Head of caudate nucleus (tissue), 42 donors: Measurements from ENCODE around the gene ABCC8.
"Not testable (repeated sequence)": the region's sequence is repeated elsewhere in the genome, so short reads cannot be mapped to it uniquely, and the experiment has no call there.

Source experiments
- DNase-seq, 42 donors: peaks; one replicate each; pipeline versions ENCODE4 v3.0.0 to v3.0.0-alpha.2; 2020 to 2021; ENCODE audit warnings: mixed read lengths in 7 of 42
- intact Hi-C: fragments of 100-400 bp; cut with DNase I; formaldehyde crosslinking; loops from one replicate; pipeline ENCODE4 v1.15.0; 2022

The ABCC8 gene

GRCh38 chr11:17443926-17444690, 32.5 kb downstream of the ABCC8 start:
- peak in 16 of 42 donors; percentile 10 to 76 (median 30) for DNase-seq
- intact Hi-C loops = no loop called here

GRCh38 chr11:17443423-17443822, 33.2 kb downstream of the ABCC8 start:
- DNase-seq = no peak
- intact Hi-C loops = no loop called here

GRCh38 chr11:17443000-17443399, 33.6 kb downstream of the ABCC8 start:
- intact Hi-C loops = no loop called here
- no peak for DNase-seq

GRCh38 chr11:17439316-17439782, 37.3 kb downstream of the ABCC8 start:
- intact Hi-C loops = no loop called here
- DNase-seq = no peak

GRCh38 chr11:17437366-17437765, 39.3 kb downstream of the ABCC8 start:
- no peak for DNase-seq
- intact Hi-C loops = no loop called here

GRCh38 chr11:17434108-17434507, 42.5 kb downstream of the ABCC8 start:
- intact Hi-C loops = no loop called here
- DNase-seq = no peak

- no peak for DNase-seq
- intact Hi-C loops = no loop called here
Measured at GRCh38 chr11:17432002-17432401, 44.6 kb downstream of the ABCC8 start.

GRCh38 chr11:17431139-17431538, 45.5 kb downstream of the ABCC8 start:
- intact Hi-C loops = no loop called here
- no peak for DNase-seq

- no peak for DNase-seq
- intact Hi-C loops = no loop called here
Measured at GRCh38 chr11:17430616-17431015, 46.0 kb downstream of the ABCC8 start.

- no peak for DNase-seq
- intact Hi-C loops = no loop called here
Measured at GRCh38 chr11:17428925-17429324, 47.7 kb downstream of the ABCC8 start.

GRCh38 chr11:17428261-17428660, 48.4 kb downstream of the ABCC8 start:
- intact Hi-C loops = no loop called here
- DNase-seq = no peak

GRCh38 chr11:17426233-17426632, 50.4 kb downstream of the ABCC8 start:
- DNase-seq, intact Hi-C loops: not testable (repeated sequence)

GRCh38 chr11:17423533-17424310, 52.9 kb downstream of the ABCC8 start:
- intact Hi-C loops = no loop called here
- DNase-seq = peak in 39 of 42 donors; percentile 19 to 87 (median 60)

GRCh38 chr11:17421781-17422180, 54.9 kb downstream of the ABCC8 start:
- intact Hi-C loops = no loop called here
- no peak for DNase-seq

- DNase-seq = no peak
- intact Hi-C loops = no loop called here
Measured at GRCh38 chr11:17418444-17419081, 58.1 kb downstream of the ABCC8 start.

- no peak for DNase-seq
- intact Hi-C loops = no loop called here
Measured at GRCh38 chr11:17416492-17416891, 60.2 kb downstream of the ABCC8 start.

- no peak for DNase-seq
- intact Hi-C loops = no loop called here
Measured at GRCh38 chr11:17415523-17416104, 61.0 kb downstream of the ABCC8 start.

- intact Hi-C loops = no loop called here
- no peak for DNase-seq
Measured at GRCh38 chr11:17414992-17415391, 61.7 kb downstream of the ABCC8 start.

GRCh38 chr11:17414317-17414737, 62.3 kb downstream of the ABCC8 start:
- intact Hi-C loops = no loop called here
- no peak for DNase-seq
